HepG2 (cell line): ENCODE results near the gene FDPS. TPM values are rescaled to one million over a fixed set of nuclear protein-coding genes. Genes with fewer than 3 reads are reported as not detected.
A peak's percentile ranks its signal among the peaks of the same experiment; 100 is the strongest.

Experiments used
- CBFB ChIP-seq: sonication (generic); formaldehyde crosslinking; IDR thresholded peaks from 2 replicates; pipeline ENCODE4 v1.4.0; 2020; ENCODE audit warnings: missing genetic modification reagents
- CHD4 ChIP-seq: fragments of 200-600 bp; sonication (generic); IDR thresholded peaks from 2 replicates; pipeline ENCODE4 v1.7.0; 2017; ENCODE audit warnings: mild to moderate bottlenecking, low read length, borderline replicate concordance
- GATAD1 ChIP-seq: IDR thresholded peaks from 2 replicates; pipeline ENCODE4 v1.6.1; 2016; ENCODE audit warnings: missing genetic modification reagents, missing compliant biosample characterization
- GATAD2A ChIP-seq: IDR thresholded peaks from 2 replicates; pipeline ENCODE4 v1.6.1; 2016
- HNF4G ChIP-seq, 2 experiments: sonication (generic) in 1 of 2; formaldehyde crosslinking in 1 of 2; IDR thresholded peaks; 2 replicates each; pipeline versions ENCODE4 v1.4.0 to v1.6.1; 2011 to 2020; ENCODE audit warnings: borderline replicate concordance in 2 of 2, low read depth in 2 of 2, mild to moderate bottlenecking in 2 of 2, low read length in 1 of 2, missing genetic modification reagents in 1 of 2, moderate library complexity in 1 of 2
- IRF2 ChIP-seq: IDR thresholded peaks from 2 replicates; pipeline ENCODE4 v1.6.1; 2018; ENCODE audit warnings: missing genetic modification reagents, missing compliant biosample characterization
- MED13 ChIP-seq: sonication (generic); formaldehyde crosslinking; IDR thresholded peaks from 2 replicates; pipeline ENCODE4 v1.5.0; 2020; ENCODE audit warnings: missing genetic modification reagents
- NAIF1 ChIP-seq: sonication (generic); formaldehyde crosslinking; IDR thresholded peaks from 2 replicates; pipeline ENCODE4 v1.5.0; 2020; ENCODE audit warnings: mild to moderate bottlenecking, missing genetic modification reagents, borderline replicate concordance
- NFE2 ChIP-seq: sonication (generic); formaldehyde crosslinking; IDR thresholded peaks from 2 replicates; pipeline ENCODE4 v1.4.0; 2020; ENCODE audit warnings: missing genetic modification reagents
- NPAS2 ChIP-seq: sonication (generic); formaldehyde crosslinking; IDR thresholded peaks from 2 replicates; pipeline ENCODE4 v1.8.0; 2022; ENCODE audit warnings: mild to moderate bottlenecking, missing genetic modification reagents, borderline replicate concordance
- PHB2 ChIP-seq: fragments of 450-650 bp; IDR thresholded peaks from 2 replicates; pipeline ENCODE4 v1.6.1; 2018; ENCODE audit not compliant: partially characterized antibody
- RARG ChIP-seq: sonication (generic); formaldehyde crosslinking; IDR thresholded peaks from 2 replicates; pipeline ENCODE4 v1.4.0; 2020; ENCODE audit warnings: low read depth, mild to moderate bottlenecking, missing genetic modification reagents
- RBM39 ChIP-seq: fragments of 200-400 bp; formaldehyde crosslinking; IDR thresholded peaks from one replicate; pipeline ENCODE4 v1.6.1; 2018; ENCODE audit warnings: antibody characterized with exemption, mild to moderate bottlenecking, low read depth, low read length; ENCODE audit not compliant: poor library complexity, severe bottlenecking
- SP5 ChIP-seq: IDR thresholded peaks from 2 replicates; pipeline ENCODE4 v1.6.1; 2016; ENCODE audit warnings: low read depth, borderline replicate concordance
- SRF ChIP-seq: IDR thresholded peaks from 2 replicates; pipeline ENCODE4 v1.6.1; 2011; ENCODE audit warnings: mild to moderate bottlenecking, low read depth, low read length, moderate library complexity
- TMF1 ChIP-seq: sonication (generic); formaldehyde crosslinking; IDR thresholded peaks from 2 replicates; pipeline ENCODE4 v1.8.1; 2022; ENCODE audit warnings: low read depth, missing genetic modification reagents
- ZBED4 ChIP-seq: sonication (generic); formaldehyde crosslinking; IDR thresholded peaks from 2 replicates; pipeline ENCODE4 v1.4.0; 2020; ENCODE audit warnings: missing genetic modification reagents, borderline replicate concordance
- ZBTB37 ChIP-seq: sonication (generic); formaldehyde crosslinking; IDR thresholded peaks from 2 replicates; pipeline ENCODE4 v1.4.0; 2020; ENCODE audit warnings: mild to moderate bottlenecking, missing genetic modification reagents
- ZBTB7A ChIP-seq: sonication (generic); formaldehyde crosslinking; IDR thresholded peaks from 2 replicates; pipeline ENCODE4 v1.8.0; 2022; ENCODE audit warnings: mild to moderate bottlenecking, missing genetic modification reagents
- ZNF234 ChIP-seq: sonication (generic); formaldehyde crosslinking; conservative IDR thresholded peaks from 2 replicates; pipeline ENCODE4 v1.5.1; 2020; ENCODE audit warnings: mild to moderate bottlenecking, missing genetic modification reagents
- ZNF383 ChIP-seq: sonication (generic); formaldehyde crosslinking; IDR thresholded peaks from 2 replicates; pipeline ENCODE4 v1.4.0; 2020; ENCODE audit warnings: missing genetic modification reagents, mild to moderate bottlenecking, borderline replicate concordance
- ZNF430 ChIP-seq: sonication (generic); formaldehyde crosslinking; IDR thresholded peaks from 2 replicates; pipeline ENCODE4 v1.9.0; 2021; ENCODE audit warnings: mild to moderate bottlenecking, missing genetic modification reagents
- ZNF503 ChIP-seq: sonication (generic); formaldehyde crosslinking; IDR thresholded peaks from 2 replicates; pipeline ENCODE4 v1.4.0; 2020; ENCODE audit warnings: missing genetic modification reagents
- ZSCAN29 ChIP-seq: sonication (generic); formaldehyde crosslinking; conservative IDR thresholded peaks from 2 replicates; pipeline ENCODE4 v1.4.0; 2020; ENCODE audit warnings: mild to moderate bottlenecking, missing genetic modification reagents
- polyA plus RNA-seq, 8 experiments: library from polyadenylated mRNA; depleted of rRNA in 3 of 8; stranded (reverse) in 7 of 8; unstranded in 1 of 8; fragments of >200 nt; fragmentation: Illumina TruSeq in 4 of 8; extraction: Trizol in 4 of 8; gene quantifications; 2 replicates each; pipeline versions ENCODE4 v1.2.1 to v1.2.3, GENCODE V29; 2011 to 2016; ENCODE audit warnings: low read depth in 4 of 8, missing spikeins in 1 of 8, mixed read lengths in 1 of 8; ENCODE audit not compliant: insufficient read depth in 1 of 8
- total RNA-seq, 5 experiments: library from RNA; depleted of rRNA; stranded (reverse); fragments of >200 nt; fragmentation: Illumina TruSeq; extraction: Trizol; gene quantifications; 2 replicates each; pipeline ENCODE4 v1.2.3, GENCODE V29; 2016; ENCODE audit warnings: low read depth in 1 of 5

FDPS gene
- total and polyA plus RNA-seq, 2 of the 13 experiments (the other 11 are each of a cell fraction or from before 2014, with no cell fraction given) = 264 to 519 TPM

- TF ChIP-seq CHD4 (no peak), HNF4G (IDR thresholded peaks at IDR 0.05; ENCODE audit: borderline replicate concordance, low read depth, low read length) (no peak), HNF4G (CRISPR knock-in tag; IDR thresholded peaks at IDR 0.05; ENCODE audit: borderline replicate concordance, low read depth) (peak; percentile 48; the same call in 1 of the 2 replicates), ZNF430 (no peak), RBM39 (no peak), CBFB (no peak), ZNF234 (CRISPR knock-in tag) (no peak), ZSCAN29 (CRISPR knock-in tag) (0 out of 2 replicates have a peak, but pooled peaks have one; percentile 71), ZBTB7A (peak; percentile 79), NPAS2 (CRISPR knock-in tag) (no peak), GATAD1 (CRISPR knock-in tag) (no peak), ZNF383 (CRISPR knock-in tag) (peak; percentile 63; the same call in 1 of the 2 replicates), IRF2 (CRISPR knock-in tag) (peak; percentile 50; the same call in 1 of the 2 replicates), TMF1 (no peak), PHB2 (no peak), NFE2 (CRISPR knock-in tag) (no peak), SRF (no peak), GATAD2A (no peak), NAIF1 (no peak), SP5 (peak; percentile 67), RARG (CRISPR knock-in tag) (no peak), ZNF503 (no peak), MED13 (no peak), ZBTB37 (CRISPR knock-in tag) (no peak), ZBED4 (CRISPR knock-in tag) (peak; percentile 69)
Observed at GRCh38 chr1:155277070-155277901, 31.4 kb upstream of the FDPS start, which contains the start of gene HCN3 (continued).
